Activated CD4-positive, alpha-beta T cell treated with anti-CD3 and anti-CD28 coated beads, Interleukin-2, Interleukin-4, amounts not matched to agents 100 ng/mL and 50 ng/mL, durations not matched to agents 16 hours and 8 hours (primary cell): Measurements from ENCODE around the gene BRDT.

ENCODE experiments used
- DNase-seq: peaks from one replicate; pipeline ENCODE4 v3.0.0-alpha.2; 2020; ENCODE audit warnings: low spot score

Gene BRDT

DNA sequence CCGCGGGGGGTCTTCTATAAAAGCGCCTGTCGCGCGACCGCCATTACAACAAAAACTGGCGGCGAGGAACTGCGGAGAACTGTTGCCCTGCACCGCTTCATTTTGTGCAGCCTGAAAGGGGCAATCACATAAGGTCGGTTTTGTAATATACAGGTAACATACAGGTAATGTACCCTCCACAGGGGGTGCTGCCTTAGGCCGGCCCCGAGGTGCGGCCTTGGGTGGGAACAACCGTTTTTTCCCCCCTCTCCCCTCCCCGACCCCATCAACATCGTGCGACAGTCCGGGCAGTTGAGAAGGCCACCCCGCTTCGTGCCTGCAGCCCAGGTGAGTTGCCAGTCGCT lies at the start of gene BRDT:
Gene BRDT, plus strand, starts transcription at position 46 of the 344 bp plus-strand sequence. CDS start 13,354 bp downstream, outside the sequence.
- DNase-seq: no peak

GRCh38 chr1:91900562-91900961 lies 48.6 kb upstream of the BRDT start:
- no peak for DNase-seq

- no peak for DNase-seq
Observed at GRCh38 chr1:91901231-91901630, 48.0 kb upstream of the BRDT start.

DNA sequence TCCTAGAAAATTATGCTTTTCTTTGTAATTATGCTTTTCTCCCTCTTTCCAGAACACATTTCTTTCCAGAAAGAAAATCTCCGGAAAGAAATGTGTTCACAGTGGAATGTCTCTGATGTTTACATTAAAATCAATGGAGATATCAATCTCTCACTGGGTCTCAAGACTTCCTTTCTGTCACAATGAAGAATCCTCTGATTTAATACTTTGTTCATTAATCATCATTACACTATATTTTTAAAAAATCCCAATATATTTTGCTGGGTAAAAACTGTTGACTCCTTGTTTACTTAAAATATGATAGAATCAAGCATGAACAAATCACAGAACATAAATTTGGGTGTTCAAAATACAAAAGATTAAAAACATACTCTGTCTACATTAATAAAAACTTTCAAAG lies 36.9 kb upstream of the BRDT start:
- DNase-seq: no peak

DNA sequence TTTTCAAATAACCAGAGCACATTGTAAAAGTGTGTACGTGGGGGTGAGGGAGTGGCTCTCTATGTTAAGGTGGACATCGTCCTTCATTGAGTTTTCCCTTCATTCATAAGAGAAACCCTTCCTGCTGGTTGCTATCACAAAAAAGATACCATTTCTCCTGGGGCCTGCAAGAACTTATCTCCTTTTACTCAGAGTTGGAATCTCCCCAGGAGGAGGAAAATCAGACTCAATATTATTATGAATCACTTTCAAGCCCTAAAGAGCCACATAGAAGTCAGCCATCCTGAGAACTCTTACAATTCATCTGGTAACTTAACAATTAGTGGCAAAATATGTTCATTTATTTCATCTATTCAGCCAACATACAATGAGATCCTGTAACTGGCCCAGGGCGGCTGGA lies 36.2 kb upstream of the BRDT start:
- DNase-seq: no peak

- no peak for DNase-seq
Observed at GRCh38 chr1:91916046-91916445, 33.2 kb upstream of the BRDT start.

- DNase-seq: no peak
Observed at GRCh38 chr1:91916811-91917460, 32.3 kb upstream of the BRDT start.

- no peak for DNase-seq
Observed at GRCh38 chr1:91919962-91920361, 29.2 kb upstream of the BRDT start.

- no peak for DNase-seq
Observed at GRCh38 chr1:91924146-91924545, 25.1 kb upstream of the BRDT start.

DNA sequence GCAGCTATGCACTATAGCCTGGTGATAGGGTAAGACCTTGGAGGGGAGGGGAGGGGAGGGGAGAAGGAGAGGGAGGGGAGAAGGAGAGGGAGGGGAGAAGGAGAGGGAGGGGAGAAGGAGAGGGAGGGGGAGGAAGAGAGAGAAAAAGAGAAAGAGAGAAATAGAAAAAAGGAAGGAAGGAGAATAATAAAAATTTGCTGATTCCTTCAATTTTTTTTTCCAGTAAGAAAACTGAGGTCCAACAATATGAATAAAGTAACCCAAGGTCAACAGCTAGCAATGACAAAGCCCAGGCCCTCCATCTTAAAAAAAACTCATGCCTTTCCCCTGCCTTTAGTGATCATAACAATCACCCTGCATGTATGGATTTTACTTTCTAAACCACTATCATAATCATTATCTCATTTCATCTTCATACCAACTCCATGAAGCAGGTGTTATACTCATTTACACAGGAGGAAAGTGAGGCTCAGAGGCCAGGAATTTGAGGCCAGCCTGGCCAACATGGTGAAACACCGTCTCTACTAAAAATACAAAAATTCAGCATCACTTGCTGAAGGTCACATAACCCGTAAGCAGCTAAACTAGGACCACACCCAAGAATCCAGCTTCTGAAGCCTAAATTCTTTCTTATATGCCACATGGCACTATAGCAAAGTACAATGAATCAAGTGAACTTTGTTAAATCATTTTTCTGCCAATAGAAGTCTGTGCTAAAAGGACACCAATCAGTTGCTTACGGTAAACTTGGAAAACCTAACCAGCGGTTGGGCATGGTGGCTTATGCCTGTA lies 23.4 kb upstream of the BRDT start:
- DNase-seq: no peak

DNA sequence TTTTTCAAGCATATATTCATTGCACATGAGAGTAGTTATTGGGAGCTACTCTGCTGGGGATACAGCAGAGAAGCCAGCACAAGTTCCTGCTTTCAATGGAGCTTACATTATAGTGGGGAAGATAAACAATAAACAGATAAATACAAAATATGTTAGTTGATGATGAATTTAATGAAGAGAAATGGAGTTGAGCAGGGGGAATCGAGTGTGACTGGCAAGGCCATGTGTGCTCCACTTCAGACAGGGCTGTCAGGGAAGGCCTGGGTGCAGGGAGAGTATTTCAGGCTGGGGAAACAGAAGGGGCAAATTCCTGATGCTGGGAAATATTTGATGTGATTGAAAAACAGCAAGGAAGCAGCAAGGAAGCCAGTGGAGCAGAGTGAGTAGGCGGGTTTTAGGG lies 21.2 kb upstream of the BRDT start:
- DNase-seq: no peak

DNA sequence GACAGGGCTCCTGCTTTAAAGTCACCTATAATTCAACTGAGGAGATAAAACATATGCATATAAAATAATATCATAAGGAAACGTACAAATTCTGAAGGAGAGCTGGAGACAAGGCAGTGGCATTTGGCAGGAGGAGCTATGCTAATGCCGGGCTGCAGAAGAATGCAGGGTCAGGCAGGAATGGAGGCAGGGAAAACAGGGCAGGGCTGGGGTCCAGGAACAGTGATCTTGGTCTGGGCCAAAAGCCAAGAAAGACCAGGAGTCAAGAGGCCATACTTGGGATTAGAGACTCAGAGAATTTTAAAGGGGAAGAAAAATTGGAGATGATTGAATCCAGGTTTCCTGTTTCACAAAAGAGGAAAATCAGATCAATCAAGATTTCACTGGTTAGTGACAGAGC lies 20.0 kb upstream of the BRDT start:
- no peak for DNase-seq

GRCh38 chr1:91937613-91938012 lies 11.6 kb upstream of the BRDT start:
- no peak for DNase-seq

DNA sequence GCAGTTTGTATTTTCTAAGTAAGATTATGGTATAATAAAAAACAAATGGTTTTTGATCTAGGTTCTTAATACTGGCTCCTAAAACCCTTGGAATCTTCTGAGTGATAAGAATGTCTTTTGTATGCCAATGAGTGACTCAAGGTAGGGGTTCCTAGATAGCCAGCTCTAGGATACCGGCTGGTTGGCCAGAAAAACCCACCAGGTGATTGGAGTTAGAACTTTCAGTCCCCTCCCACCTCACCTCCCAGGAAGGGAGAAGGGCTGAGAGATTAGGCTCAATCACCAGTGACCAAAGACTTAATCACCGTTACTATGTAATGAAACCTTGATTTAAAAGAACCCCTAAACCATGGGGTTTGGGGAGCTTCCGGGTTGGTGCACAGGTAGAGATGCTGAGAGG lies 8.7 kb upstream of the BRDT start:
- no peak for DNase-seq

GRCh38 chr1:91944087-91944486 lies 5.1 kb upstream of the BRDT start:
- no peak for DNase-seq

DNA sequence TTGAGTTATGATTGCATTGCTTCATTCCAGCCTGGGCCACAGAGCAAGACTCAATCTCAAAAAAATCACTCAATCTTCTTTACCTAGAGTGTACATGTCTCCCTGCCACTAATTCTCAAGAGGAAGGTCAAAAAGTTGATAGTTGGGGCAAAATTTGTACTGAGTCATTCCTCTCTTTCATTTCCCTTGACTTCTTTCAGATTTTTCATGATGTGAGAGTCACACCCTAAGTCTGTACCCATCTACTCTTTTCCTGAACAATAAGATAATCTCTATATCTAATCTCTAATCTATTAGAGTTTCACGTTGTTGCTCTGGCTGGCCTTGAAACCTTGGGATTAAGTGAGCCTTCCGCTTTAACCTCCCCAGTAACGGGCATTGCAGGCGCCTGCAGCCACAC lies 1.1 kb upstream of the BRDT start:
- peak; percentile 47 for DNase-seq

GRCh38 chr1:91948501-91949355 lies 473 bp upstream of the BRDT start:
- DNase-seq: peak; percentile 46

DNA sequence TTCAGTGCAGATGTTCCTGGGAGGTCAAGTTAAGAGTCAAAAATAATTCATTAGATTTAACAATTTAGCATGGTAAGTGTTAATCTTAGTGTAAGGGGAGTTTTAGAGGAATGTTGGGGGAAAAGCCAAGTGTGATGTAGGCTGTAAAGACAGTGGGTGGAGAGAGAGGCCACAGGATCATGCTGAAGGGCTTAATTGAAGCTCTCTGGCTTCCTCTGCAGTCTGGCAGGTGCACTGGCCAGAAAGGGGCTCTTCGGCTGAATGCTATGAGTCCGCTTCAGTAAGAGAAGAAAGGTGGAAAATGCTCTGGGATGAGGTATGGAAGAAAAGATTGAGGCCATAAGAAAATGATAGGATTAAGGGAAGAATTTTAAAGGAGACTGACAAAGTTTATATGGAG lies 3.0 kb downstream of the BRDT start:
- no peak for DNase-seq

DNA sequence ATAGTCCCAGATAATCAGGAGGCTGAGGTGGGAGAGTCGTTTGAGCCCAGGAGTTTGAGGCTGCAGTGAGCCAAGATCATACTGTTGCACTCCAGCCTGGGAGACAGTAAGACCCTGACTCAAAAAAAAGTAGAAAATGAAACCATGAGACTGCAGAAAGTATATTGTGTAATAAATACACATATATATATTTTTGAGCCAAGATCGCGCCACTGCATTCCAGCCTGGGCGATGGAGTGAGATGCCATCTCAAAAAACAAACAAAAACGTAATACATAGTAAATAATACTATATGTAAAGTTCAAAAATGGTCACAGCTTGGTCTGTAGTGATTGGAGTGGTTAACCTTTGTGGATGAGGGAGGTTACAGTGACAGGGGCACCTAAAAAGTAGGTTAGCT lies 9.7 kb downstream of the BRDT start:
- DNase-seq: no peak

DNA sequence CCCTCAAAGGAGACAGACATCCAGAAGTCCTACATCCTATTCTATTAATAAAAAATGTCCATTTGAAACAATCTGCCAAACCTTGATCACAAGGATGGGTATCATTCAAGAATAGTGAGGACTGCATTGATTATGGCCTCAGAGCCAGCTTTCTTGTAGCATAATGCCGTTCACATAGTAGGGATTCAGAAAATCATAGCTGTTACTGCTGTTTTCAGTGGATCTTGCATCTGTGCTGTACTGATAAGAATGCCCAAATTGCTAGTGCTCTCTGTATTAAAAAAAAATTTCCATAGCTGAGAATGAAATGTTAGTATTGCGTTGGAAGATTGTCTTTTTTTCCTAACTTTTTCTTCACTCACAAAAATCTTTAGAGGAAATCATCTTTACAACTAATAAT lies 19.1 kb downstream of the BRDT start:
- DNase-seq: no peak

DNA sequence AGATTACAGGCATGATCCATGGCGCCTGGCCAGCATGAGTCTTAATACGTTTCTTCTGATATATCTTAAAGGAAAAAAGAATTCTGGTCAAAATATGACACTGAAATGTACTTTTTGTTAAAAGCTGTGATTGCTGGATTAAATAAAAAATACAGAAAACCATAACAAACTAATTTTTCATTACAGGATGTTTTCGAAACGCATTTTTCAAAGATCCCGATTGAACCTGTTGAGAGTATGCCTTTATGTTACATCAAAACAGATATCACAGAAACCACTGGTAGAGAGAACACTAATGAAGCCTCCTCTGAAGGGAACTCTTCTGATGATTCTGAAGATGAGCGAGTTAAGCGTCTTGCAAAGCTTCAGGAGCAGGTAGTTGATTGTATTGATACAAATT lies 30.2 kb downstream of the BRDT start:
- no peak for DNase-seq

GRCh38 chr1:91980663-91981062 lies 31.5 kb downstream of the BRDT start:
- no peak for DNase-seq

- peak; percentile 2 for DNase-seq
Observed at GRCh38 chr1:91981996-91982609, 32.9 kb downstream of the BRDT start.
